ENCODE results near the gene KIF6.

Gene KIF6

GRCh38 chr6:39424831-39425230 lies 300.4 kb downstream of the KIF6 start:
- no peak for TF ChIP-seq CTCF (IDR thresholded peaks at IDR 0.05; ENCODE audit: low read length, missing control alignments)
- DNase-seq (ENCODE audit: low read depth) = no peak
- no peak overlapping the region for H3K4me3 ChIP-seq (replicated peaks; ENCODE audit: low read depth, low read length)

GRCh38 chr6:39422238-39422637 lies 303.0 kb downstream of the KIF6 start:
- no peak for DNase-seq (ENCODE audit: low read depth)
- H3K4me3 ChIP-seq (replicated peaks; ENCODE audit: low read depth, low read length) = no peak overlapping the region
- TF ChIP-seq CTCF (IDR thresholded peaks at IDR 0.05; ENCODE audit: low read length, missing control alignments) = no peak

- no peak overlapping the region for H3K4me3 ChIP-seq (replicated peaks; ENCODE audit: low read depth, low read length)
- DNase-seq (ENCODE audit: low read depth) = peak; percentile 19
- no peak for TF ChIP-seq CTCF (IDR thresholded peaks at IDR 0.05; ENCODE audit: low read length, missing control alignments)
Measured at GRCh38 chr6:39421383-39422225, 303.6 kb downstream of the KIF6 start.

GRCh38 chr6:39420300-39421265 lies 304.6 kb downstream of the KIF6 start:
- TF ChIP-seq CTCF (IDR thresholded peaks at IDR 0.05; ENCODE audit: low read length, missing control alignments) = no peak
- H3K4me3 ChIP-seq (replicated peaks; ENCODE audit: low read depth, low read length) = no peak overlapping the region
- peak; percentile 32 for DNase-seq (ENCODE audit: low read depth)

- DNase-seq (ENCODE audit: low read depth) = no peak
- TF ChIP-seq CTCF (IDR thresholded peaks at IDR 0.05; ENCODE audit: low read length, missing control alignments) = no peak
- H3K4me3 ChIP-seq (replicated peaks; ENCODE audit: low read depth, low read length) = no peak overlapping the region
Measured at GRCh38 chr6:39419607-39420006, 305.6 kb downstream of the KIF6 start.

- no peak overlapping the region for H3K4me3 ChIP-seq (replicated peaks; ENCODE audit: low read depth, low read length)
- no peak for TF ChIP-seq CTCF (IDR thresholded peaks at IDR 0.05; ENCODE audit: low read length, missing control alignments)
- DNase-seq (ENCODE audit: low read depth) = no peak
Measured at GRCh38 chr6:39417440-39417839, 307.8 kb downstream of the KIF6 start.

Data from fibroblast of pulmonary artery (primary cell).